ENCODE measurements around the gene PLEKHG7.

PLEKHG7 gene

DNA sequence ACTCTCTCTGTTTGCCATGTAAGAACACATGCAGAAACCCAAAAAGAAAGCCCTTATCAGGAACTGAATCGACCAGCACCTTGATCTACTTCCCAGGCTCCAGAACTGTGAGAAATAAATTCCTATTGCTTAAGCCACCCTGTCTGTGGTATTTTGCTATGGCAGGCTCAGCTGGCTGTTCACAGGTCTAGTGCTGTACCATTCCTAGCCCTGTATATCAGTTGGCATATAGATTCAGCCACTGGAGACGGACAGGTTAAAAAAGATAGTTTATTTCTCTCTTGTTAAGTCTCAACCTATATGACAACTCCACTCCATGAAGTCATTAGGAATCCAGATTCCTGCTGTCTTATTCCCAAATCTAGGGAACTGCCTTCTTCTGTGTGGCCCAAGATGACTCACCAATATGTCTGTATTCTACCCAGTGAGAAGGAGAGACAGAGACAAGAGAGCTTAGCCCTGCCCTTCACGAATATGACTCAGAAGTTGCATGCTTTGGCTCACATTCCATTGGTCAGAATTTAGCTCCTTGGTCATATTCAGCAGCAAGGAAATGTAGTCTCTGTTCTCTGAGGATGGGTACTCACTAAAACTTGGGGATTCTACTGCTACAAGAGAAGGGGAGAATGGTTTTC, 57.0 kb downstream of the PLEKHG7 start:
- Histone ChIP-seq H3K79me2 (ENCODE audit: insufficient read depth, low read length) (no peaks in the 10 kb centered on the region), H2AFZ (ENCODE audit: low read length) (no peak overlapping the region)

DNA sequence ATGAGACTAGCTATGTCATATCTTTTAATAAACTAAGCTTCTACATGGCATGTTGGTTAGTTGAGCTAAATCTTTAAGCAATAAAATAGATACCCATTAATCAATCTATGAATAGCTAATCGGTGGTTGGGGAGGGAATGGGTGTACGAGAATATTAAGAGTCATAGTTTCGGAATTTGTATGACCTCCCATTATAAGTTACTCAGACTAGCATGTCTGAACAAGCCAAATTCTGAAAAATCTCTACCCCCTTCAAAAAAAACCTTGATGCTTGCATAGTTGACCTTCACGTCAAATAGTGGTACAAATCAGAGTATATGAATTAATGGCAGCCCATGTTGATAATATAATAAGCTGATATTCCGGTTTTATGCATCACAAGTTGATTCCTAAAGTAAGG, 60.0 kb downstream of the PLEKHG7 start:
- H3K4me2 ChIP-seq (ENCODE audit: low read length): no peak overlapping the region

More for the DNA sequence above, 57.0 kb downstream of the PLEKHG7 start:
- TF ChIP-seq, protein P1, sequence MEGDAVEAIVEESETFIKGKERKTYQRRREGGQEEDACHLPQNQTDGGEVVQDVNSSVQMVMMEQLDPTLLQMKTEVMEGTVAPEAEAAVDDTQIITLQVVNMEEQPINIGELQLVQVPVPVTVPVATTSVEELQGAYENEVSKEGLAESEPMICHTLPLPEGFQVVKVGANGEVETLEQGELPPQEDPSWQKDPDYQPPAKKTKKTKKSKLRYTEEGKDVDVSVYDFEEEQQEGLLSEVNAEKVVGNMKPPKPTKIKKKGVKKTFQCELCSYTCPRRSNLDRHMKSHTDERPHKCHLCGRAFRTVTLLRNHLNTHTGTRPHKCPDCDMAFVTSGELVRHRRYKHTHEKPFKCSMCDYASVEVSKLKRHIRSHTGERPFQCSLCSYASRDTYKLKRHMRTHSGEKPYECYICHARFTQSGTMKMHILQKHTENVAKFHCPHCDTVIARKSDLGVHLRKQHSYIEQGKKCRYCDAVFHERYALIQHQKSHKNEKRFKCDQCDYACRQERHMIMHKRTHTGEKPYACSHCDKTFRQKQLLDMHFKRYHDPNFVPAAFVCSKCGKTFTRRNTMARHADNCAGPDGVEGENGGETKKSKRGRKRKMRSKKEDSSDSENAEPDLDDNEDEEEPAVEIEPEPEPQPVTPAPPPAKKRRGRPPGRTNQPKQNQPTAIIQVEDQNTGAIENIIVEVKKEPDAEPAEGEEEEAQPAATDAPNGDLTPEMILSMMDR (IDR thresholded peaks at IDR 0.05; ENCODE audit: low read length): no peak
- TF ChIP-seq EZH2 (IDR thresholded peaks at IDR 0.05; ENCODE audit: borderline replicate concordance, low read length): no peak
- H3K27ac ChIP-seq (ENCODE audit: low read depth, low read length, poor library complexity, severe bottlenecking): no peak overlapping the region
- no peak overlapping the region for H3K4me2 ChIP-seq (ENCODE audit: low read length)
- H3K9me3 ChIP-seq (ENCODE audit: low read length): no peaks in the 10 kb centered on the region
- H3F3A ChIP-seq (ENCODE audit: insufficient read depth, low read length): no peaks in the 10 kb centered on the region
- H3K9me2 ChIP-seq (ENCODE audit: low read depth, low read length): no peaks in the 10 kb centered on the region
- H4K20me1 ChIP-seq (ENCODE audit: insufficient read depth, low read length): no peaks in the 10 kb centered on the region
- no peaks in the 10 kb centered on the region for H3K36me3 ChIP-seq (ENCODE audit: insufficient read depth, low read length)
- H3K4me3 ChIP-seq (ENCODE audit: low read depth, low read length, poor library complexity, severe bottlenecking): no peak overlapping the region
- no peaks in the 10 kb centered on the region for H3K27me3 ChIP-seq (ENCODE audit: insufficient read depth, low read length)
- H3K4me1 ChIP-seq (ENCODE audit: insufficient read depth, low read length, severe bottlenecking): no peaks in the 10 kb centered on the region
- no peak overlapping the region for H3K9ac ChIP-seq (ENCODE audit: low read length)

DNA sequence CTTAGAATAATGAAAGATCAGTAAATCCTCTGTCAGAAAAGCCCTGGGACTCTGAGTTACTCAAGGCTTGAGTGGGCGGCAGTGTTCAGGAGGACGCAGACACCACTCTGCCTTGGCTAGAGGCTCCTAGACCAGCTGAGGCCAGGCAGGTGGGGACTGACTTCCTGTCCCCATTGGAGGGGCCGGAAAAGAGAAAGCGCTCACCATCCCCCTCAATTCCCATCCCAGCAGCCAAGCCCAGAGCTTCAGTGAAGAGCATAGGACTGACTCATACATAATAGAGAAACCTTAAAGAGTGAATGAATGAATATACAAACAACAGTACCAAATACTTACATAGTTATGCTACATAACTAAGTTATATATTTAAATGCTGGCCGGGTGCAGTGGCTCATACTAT, 62.0 kb downstream of the PLEKHG7 start:
- Histone ChIP-seq H3K9me3 (ENCODE audit: low read length) (no peaks in the 10 kb centered on the region), H3K79me2 (ENCODE audit: insufficient read depth, low read length) (no peaks in the 10 kb centered on the region), H3F3A (ENCODE audit: insufficient read depth, low read length) (no peaks in the 10 kb centered on the region), H2AFZ (ENCODE audit: low read length) (no peak overlapping the region), H3K9me2 (ENCODE audit: low read depth, low read length) (no peaks in the 10 kb centered on the region), H3K4me1 (ENCODE audit: insufficient read depth, low read length, severe bottlenecking) (peaks cover 9% of the 10 kb centered on the region), H3K4me3 (ENCODE audit: low read depth, low read length, poor library complexity, severe bottlenecking) (no peak overlapping the region), H3K36me3 (ENCODE audit: insufficient read depth, low read length) (no peaks in the 10 kb centered on the region), H4K20me1 (ENCODE audit: insufficient read depth, low read length) (no peaks in the 10 kb centered on the region), H3K9ac (ENCODE audit: low read length) (no peak overlapping the region), H3K27ac (ENCODE audit: low read depth, low read length, poor library complexity, severe bottlenecking) (no peak overlapping the region), H3K27me3 (ENCODE audit: insufficient read depth, low read length) (no peaks in the 10 kb centered on the region), H3K4me2 (ENCODE audit: low read length) (no peak overlapping the region)
- TF ChIP-seq, protein P1 (IDR thresholded peaks at IDR 0.05; ENCODE audit: low read length): no peak
- TF ChIP-seq EZH2 (IDR thresholded peaks at IDR 0.05; ENCODE audit: borderline replicate concordance, low read length): no peak

More for the DNA sequence above, 60.0 kb downstream of the PLEKHG7 start:
- no peaks in the 10 kb centered on the region for H3K9me2 ChIP-seq (ENCODE audit: low read depth, low read length)
- no peak overlapping the region for H3K4me3 ChIP-seq (ENCODE audit: low read depth, low read length, poor library complexity, severe bottlenecking)
- TF ChIP-seq, protein P1 (IDR thresholded peaks at IDR 0.05; ENCODE audit: low read length): no peak
- TF ChIP-seq EZH2 (IDR thresholded peaks at IDR 0.05; ENCODE audit: borderline replicate concordance, low read length): no peak
- no peaks in the 10 kb centered on the region for H3K4me1 ChIP-seq (ENCODE audit: insufficient read depth, low read length, severe bottlenecking)
- H2AFZ ChIP-seq (ENCODE audit: low read length): no peak overlapping the region
- H4K20me1 ChIP-seq (ENCODE audit: insufficient read depth, low read length): no peaks in the 10 kb centered on the region
- H3K9me3 ChIP-seq (ENCODE audit: low read length): no peaks in the 10 kb centered on the region
- H3K36me3 ChIP-seq (ENCODE audit: insufficient read depth, low read length): no peaks in the 10 kb centered on the region
- no peak overlapping the region for H3K9ac ChIP-seq (ENCODE audit: low read length)
- no peak overlapping the region for H3K27ac ChIP-seq (ENCODE audit: low read depth, low read length, poor library complexity, severe bottlenecking)
- H3K79me2 ChIP-seq (ENCODE audit: insufficient read depth, low read length): no peaks in the 10 kb centered on the region
- H3F3A ChIP-seq (ENCODE audit: insufficient read depth, low read length): no peaks in the 10 kb centered on the region
- H3K27me3 ChIP-seq (ENCODE audit: insufficient read depth, low read length): no peaks in the 10 kb centered on the region

Measured in OCI-LY1 (cell line).